NCI-H748 (cell line): ENCODE measurements around the gene GPD1L.
"Not testable (repeated sequence)": the region's sequence is repeated elsewhere in the genome, so short reads cannot be mapped to it uniquely, and the experiment has no call there.

ENCODE experiments used
- DNase-seq: peaks from one replicate; lab custom pipeline; 2025; ENCODE audit not compliant: unreplicated experiment; lab: John Stamatoyannopoulos, UW

Gene GPD1L

GRCh38 chr3:32106132-32106928 lies at the start of gene GPD1L:
Gene GPD1L (plus strand): TSS chr3:32106620. CDS start chr3:32106712, 92 bp downstream.
- peak; percentile 94 for DNase-seq

GRCh38 chr3:32058465-32058864 lies 48.0 kb upstream of the GPD1L start:
- DNase-seq: not testable (repeated sequence)

GRCh38 chr3:32062950-32063582 lies 43.4 kb upstream of the GPD1L start:
- no peak for DNase-seq

GRCh38 chr3:32066686-32067085 lies 39.7 kb upstream of the GPD1L start:
- no peak for DNase-seq

GRCh38 chr3:32074194-32074593 lies 32.2 kb upstream of the GPD1L start:
- not testable (repeated sequence) for DNase-seq

- no peak for DNase-seq
Measured at GRCh38 chr3:32076566-32076965, 29.9 kb upstream of the GPD1L start.

- peak; percentile 50 for DNase-seq
Measured at GRCh38 chr3:32077260-32078084, 28.9 kb upstream of the GPD1L start.

GRCh38 chr3:32078085-32078634 lies 28.3 kb upstream of the GPD1L start:
- no peak for DNase-seq

GRCh38 chr3:32078864-32079263 lies 27.6 kb upstream of the GPD1L start:
- no peak for DNase-seq

GRCh38 chr3:32082721-32083120 lies 23.7 kb upstream of the GPD1L start:
- DNase-seq: no peak

GRCh38 chr3:32083702-32084270 lies 22.6 kb upstream of the GPD1L start:
- no peak for DNase-seq

- no peak for DNase-seq
Measured at GRCh38 chr3:32084870-32085269, 21.6 kb upstream of the GPD1L start.

- no peak for DNase-seq
Measured at GRCh38 chr3:32086464-32086863, 20.0 kb upstream of the GPD1L start.

GRCh38 chr3:32089476-32089875 lies 16.9 kb upstream of the GPD1L start:
- DNase-seq: no peak

- no peak for DNase-seq
Measured at GRCh38 chr3:32093204-32093603, 13.2 kb upstream of the GPD1L start.

- DNase-seq: no peak
Measured at GRCh38 chr3:32095431-32095830, 11.0 kb upstream of the GPD1L start.

GRCh38 chr3:32097768-32098167 lies 8.7 kb upstream of the GPD1L start:
- DNase-seq: no peak

GRCh38 chr3:32098528-32098927 lies 7.9 kb upstream of the GPD1L start:
- DNase-seq: no peak

- DNase-seq: no peak
Measured at GRCh38 chr3:32100465-32100864, 6.0 kb upstream of the GPD1L start.

GRCh38 chr3:32102289-32102688 lies 4.1 kb upstream of the GPD1L start:
- DNase-seq: no peak

GRCh38 chr3:32104492-32104891 lies 1.9 kb upstream of the GPD1L start:
- no peak for DNase-seq
